Activated T-cell treated with anti-CD3 and anti-CD28 coated beads, Interleukin-2, amount 50 U/mL, for 4 hours (primary cell): ENCODE results near the gene SBK1. TPM values are rescaled to one million over a fixed set of nuclear protein-coding genes. Genes with fewer than 3 reads are reported as not detected.
"Not testable (repeated sequence)": the region's sequence is repeated elsewhere in the genome, so short reads cannot be mapped to it uniquely, and the experiment has no call there.

Experiments used
- ATAC-seq, 2 donors: fragments of 200-7000 bp; cut with Tn5 transposase; one replicate each; pipeline ENCODE4 v1.10.0; 2021
- DNase-seq: peaks from one replicate; pipeline ENCODE4 v3.0.0-alpha.2; 2020
- H3K27me3 Mint-ChIP-seq: one replicate; pipeline ENCODE4 v1.8.0; 2021; ENCODE audit warnings: low read depth, mixed read lengths
- H3K36me3 Mint-ChIP-seq: one replicate; pipeline ENCODE4 v1.8.0; 2022; ENCODE audit warnings: mixed read lengths; ENCODE audit not compliant: insufficient read depth
- H3K4me1 Mint-ChIP-seq: one replicate; pipeline ENCODE4 v1.8.0; 2021; ENCODE audit warnings: low read depth, mixed read lengths
- H3K4me3 Mint-ChIP-seq: one replicate; pipeline ENCODE4 v1.8.0; 2021; ENCODE audit warnings: mild to moderate bottlenecking, moderate library complexity, mixed read lengths
- H3K9me3 Mint-ChIP-seq: one replicate; pipeline ENCODE4 v1.8.0; 2021; ENCODE audit warnings: mixed read lengths
- total RNA-seq, 3 donors: library from RNA; stranded (reverse); gene quantifications; one replicate each; pipeline ENCODE4 v1.2.1, GENCODE V29; 2021

SBK1 gene
- total RNA-seq, 3 donors from 2014 or later, result 1.4 to 1.5 (median 1.5) TPM

DNA sequence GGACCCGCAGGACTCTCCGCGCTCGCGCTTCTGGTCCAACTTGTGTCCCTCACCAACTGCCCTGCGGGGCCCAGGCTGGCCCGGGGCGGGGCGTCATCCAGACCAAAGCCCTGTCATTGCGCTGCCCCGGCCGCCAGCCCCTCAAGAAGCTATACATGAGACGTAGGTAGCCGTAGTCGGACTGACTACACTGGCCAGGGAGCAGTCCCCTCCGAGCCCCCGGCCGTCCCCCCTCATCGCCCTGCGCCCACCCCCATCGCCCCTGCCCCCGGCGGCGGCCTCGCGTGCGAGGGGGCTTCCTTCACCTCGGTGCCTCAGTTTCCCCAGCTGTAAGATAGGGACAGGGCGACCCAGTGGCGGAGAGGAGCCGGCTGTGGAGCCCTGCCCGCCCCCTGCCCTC, 75.6 kb downstream of the SBK1 start:
- H3K36me3 Mint-ChIP-seq, H3K9me3 Mint-ChIP-seq, DNase-seq, H3K4me1 Mint-ChIP-seq, H3K27me3 Mint-ChIP-seq, ATAC-seq, H3K4me3 Mint-ChIP-seq: not testable (repeated sequence)

Other genes with a start within 250 kb of the SBK1 start
- gene GSG1L, start 228.8 kb upstream of the SBK1 start, total RNA-seq, result not detected
- gene XPO6, start 80.6 kb upstream of the SBK1 start, total RNA-seq, result 100 to 1,000 TPM; 291 to 305 (median 303) TPM
- gene NPIPB6, start 71.0 kb downstream of the SBK1 start, total RNA-seq, result 1 to 10 TPM in 1 of 3 donors, under 1 TPM in 1, not detected in 1; 0.81 to 1.4 TPM
- 100 to 1,000 TPM; 148 to 270 (median 236) TPM for gene EIF3CL, start 111.3 kb downstream of the SBK1 start, total RNA-seq
- not detected for gene NPIPB7, start 179.8 kb downstream of the SBK1 start, total RNA-seq
- 10 to 100 TPM; 25.9 to 26.0 (median 25.9) TPM for gene CLN3, start 199.5 kb downstream of the SBK1 start, total RNA-seq
- gene APOBR, start 202.1 kb downstream of the SBK1 start, total RNA-seq, result 1 to 10 TPM; 2.3 to 3.0 (median 2.7) TPM
- gene IL27, start 214.3 kb downstream of the SBK1 start, total RNA-seq, result under 1 TPM in 2 of 3 donors, not detected in 1; 0.21 to 0.41 TPM
- under 1 TPM; 0.28 to 0.63 (median 0.37) TPM for gene NUPR1, start 246.4 kb downstream of the SBK1 start, total RNA-seq